ENCODE data around the gene GABRA1.

The GABRA1 gene

GRCh38 chr5:161851691-161852299 lies 3.9 kb downstream of the GABRA1 start:
- DNase-seq, result no peak
- Histone ChIP-seq H3K36me3 (no peaks in the 10 kb centered on the region), H3K27me3 (ENCODE audit: insufficient read depth, low read depth, severe bottlenecking) (peaks cover 48% of the 10 kb centered on the region), H3K4me3 (ENCODE audit: low read depth, low read length) (no peak overlapping the region), H3K9me3 (ENCODE audit: severe bottlenecking) (no peaks in the 10 kb centered on the region), H3K27ac (no peak overlapping the region)
- TF ChIP-seq, protein P1, sequence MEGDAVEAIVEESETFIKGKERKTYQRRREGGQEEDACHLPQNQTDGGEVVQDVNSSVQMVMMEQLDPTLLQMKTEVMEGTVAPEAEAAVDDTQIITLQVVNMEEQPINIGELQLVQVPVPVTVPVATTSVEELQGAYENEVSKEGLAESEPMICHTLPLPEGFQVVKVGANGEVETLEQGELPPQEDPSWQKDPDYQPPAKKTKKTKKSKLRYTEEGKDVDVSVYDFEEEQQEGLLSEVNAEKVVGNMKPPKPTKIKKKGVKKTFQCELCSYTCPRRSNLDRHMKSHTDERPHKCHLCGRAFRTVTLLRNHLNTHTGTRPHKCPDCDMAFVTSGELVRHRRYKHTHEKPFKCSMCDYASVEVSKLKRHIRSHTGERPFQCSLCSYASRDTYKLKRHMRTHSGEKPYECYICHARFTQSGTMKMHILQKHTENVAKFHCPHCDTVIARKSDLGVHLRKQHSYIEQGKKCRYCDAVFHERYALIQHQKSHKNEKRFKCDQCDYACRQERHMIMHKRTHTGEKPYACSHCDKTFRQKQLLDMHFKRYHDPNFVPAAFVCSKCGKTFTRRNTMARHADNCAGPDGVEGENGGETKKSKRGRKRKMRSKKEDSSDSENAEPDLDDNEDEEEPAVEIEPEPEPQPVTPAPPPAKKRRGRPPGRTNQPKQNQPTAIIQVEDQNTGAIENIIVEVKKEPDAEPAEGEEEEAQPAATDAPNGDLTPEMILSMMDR (IDR thresholded peaks at IDR 0.05; ENCODE audit: low read depth, low read length), result no peak

- Histone ChIP-seq H3K36me3 (no peaks in the 10 kb centered on the region), H3K4me3 (ENCODE audit: low read depth, low read length) (no peak overlapping the region), H3K9me3 (ENCODE audit: severe bottlenecking) (no peaks in the 10 kb centered on the region), H3K27me3 (ENCODE audit: insufficient read depth, low read depth, severe bottlenecking) (peaks cover 42% of the 10 kb centered on the region), H3K27ac (no peak overlapping the region)
- DNase-seq, result no peak
- TF ChIP-seq, protein P1 (IDR thresholded peaks at IDR 0.05; ENCODE audit: low read depth, low read length), result no peak
These were observed 9.4 kb downstream of the GABRA1 start for GRCh38 chr5:161857358-161857757.

- Histone ChIP-seq H3K27me3 (ENCODE audit: insufficient read depth, low read depth, severe bottlenecking) (peaks cover 58% of the 10 kb centered on the region), H3K4me3 (ENCODE audit: low read depth, low read length) (no peak overlapping the region), H3K27ac (no peak overlapping the region), H3K36me3 (no peaks in the 10 kb centered on the region), H3K9me3 (ENCODE audit: severe bottlenecking) (no peaks in the 10 kb centered on the region)
- DNase-seq, result no peak
- TF ChIP-seq, protein P1 (IDR thresholded peaks at IDR 0.05; ENCODE audit: low read depth, low read length), result no peak
These were observed 15.3 kb downstream of the GABRA1 start for GRCh38 chr5:161863259-161863658.

DNA sequence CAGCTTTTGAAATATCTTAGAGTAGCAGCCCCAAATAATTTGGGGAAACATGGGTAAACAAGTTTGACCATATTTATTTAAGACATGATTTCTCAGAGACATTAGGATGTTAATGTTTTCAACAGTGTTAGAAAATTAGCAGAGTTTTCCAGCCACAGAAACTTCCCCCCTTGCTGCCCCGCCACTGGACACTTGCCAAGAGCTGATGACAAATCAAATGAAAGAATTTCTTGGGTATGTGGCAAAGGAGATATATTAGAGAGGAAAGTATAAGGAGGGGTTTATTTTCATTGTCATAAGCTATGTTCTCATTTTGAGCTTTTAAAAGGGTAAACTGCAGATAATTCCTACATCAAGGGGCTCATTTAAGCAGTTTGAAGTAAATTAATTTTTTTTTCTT lies 15.9 kb downstream of the GABRA1 start:
- TF ChIP-seq, protein P1 (IDR thresholded peaks at IDR 0.05; ENCODE audit: low read depth, low read length), result no peak
- peaks cover 52% of the 10 kb centered on the region for H3K27me3 ChIP-seq (ENCODE audit: insufficient read depth, low read depth, severe bottlenecking)
- no peaks in the 10 kb centered on the region for H3K36me3 ChIP-seq
- H3K9me3 ChIP-seq (ENCODE audit: severe bottlenecking), result no peaks in the 10 kb centered on the region
- H3K27ac ChIP-seq, result no peak overlapping the region
- no peak for DNase-seq
- H3K4me3 ChIP-seq (ENCODE audit: low read depth, low read length), result no peak overlapping the region

- H3K9me3 ChIP-seq (ENCODE audit: severe bottlenecking), result no peaks in the 10 kb centered on the region
- no peak overlapping the region for H3K27ac ChIP-seq
- TF ChIP-seq, protein P1 (IDR thresholded peaks at IDR 0.05; ENCODE audit: low read depth, low read length), result no peak
- no peak overlapping the region for H3K4me3 ChIP-seq (ENCODE audit: low read depth, low read length)
- DNase-seq, result no peak
- no peaks in the 10 kb centered on the region for H3K36me3 ChIP-seq
- H3K27me3 ChIP-seq (ENCODE audit: insufficient read depth, low read depth, severe bottlenecking), result peaks cover 47% of the 10 kb centered on the region
These were observed 17.6 kb downstream of the GABRA1 start for GRCh38 chr5:161865510-161865909.

DNA sequence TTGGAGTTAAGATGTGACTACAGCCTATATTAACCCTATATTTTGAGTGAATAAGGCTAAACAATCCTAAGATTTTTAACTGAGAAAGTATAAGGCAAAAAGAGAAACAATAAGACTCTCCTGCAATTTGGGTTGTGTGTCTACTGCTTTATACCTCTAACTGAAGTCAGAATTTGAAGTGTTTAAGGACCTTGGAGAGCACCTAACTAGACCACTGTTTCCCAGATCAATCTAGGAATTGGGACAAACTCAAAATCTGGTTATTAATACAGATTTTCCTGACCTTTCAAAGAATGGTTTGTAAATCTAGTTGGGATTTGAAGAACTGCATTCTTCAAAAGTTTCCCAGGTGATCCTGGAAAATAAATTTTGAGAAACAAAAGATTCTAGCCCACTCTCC lies 42.1 kb downstream of the GABRA1 start:
- Histone ChIP-seq H3K27me3 (ENCODE audit: insufficient read depth, low read depth, severe bottlenecking) (peaks cover 33% of the 10 kb centered on the region), H3K27ac (no peak overlapping the region), H3K4me3 (ENCODE audit: low read depth, low read length) (no peak overlapping the region), H3K36me3 (no peaks in the 10 kb centered on the region), H3K9me3 (ENCODE audit: severe bottlenecking) (no peaks in the 10 kb centered on the region)
- DNase-seq, result no peak
- TF ChIP-seq, protein P1 (IDR thresholded peaks at IDR 0.05; ENCODE audit: low read depth, low read length), result no peak

All from WERI-Rb-1 (cell line).